ENCODE measurements around the gene FAM131B. TPM values are rescaled to one million over a fixed set of nuclear protein-coding genes. Genes with fewer than 3 reads are reported as not detected.
A peak's percentile ranks its signal among the peaks of the same experiment; 100 is the strongest.

FAM131B gene
- total and polyA plus RNA-seq, 9 of the 15 experiments (the other 6 are each of a cell fraction or from before 2014, with no cell fraction given) = 0.03 to 0.04 TPM; not detected in 7

GRCh38 chr7:143380260-143380645 is 17.7 kb upstream of the FAM131B start:
- Histone ChIP-seq H3K4me2 (ENCODE audit: insufficient read depth, low read length) (peak overlapping the region; percentile 83), H3K79me2 (ENCODE audit: control insufficient read depth, insufficient read depth, low read length) (peaks cover 12% of the 10 kb centered on the region), H3K27me3 (ENCODE audit: control insufficient read depth in 2 of 2, insufficient read depth in 2 of 2, low read length in 2 of 2) (peaks cover 0 to 7% of the 10 kb centered on the region in 2 experiments; a peak in 1 of 5 replicates), H4K20me1 (replicated peaks; ENCODE audit: control insufficient read depth, insufficient read depth, low read length) (peaks cover 6% of the 10 kb centered on the region; the same call in 1 of the 2 replicates), H2AFZ (ENCODE audit: low read depth, low read length) (peak overlapping the region; percentile 90), H3K36me3 (ENCODE audit: control insufficient read depth, insufficient read depth, low read length) (peaks cover 26% of the 10 kb centered on the region; the same call in 2 of the 3 replicates), H3K27ac (ENCODE audit: extremely low read depth, low read depth, low read length) (peak overlapping the region; percentile 94), H3K9ac (ENCODE audit: insufficient read depth in 1 of 2, low read depth in 2 of 2, low read length in 2 of 2) (peak overlapping the region; percentile 92 to 94), H3K9me3 (replicated peaks; ENCODE audit: control insufficient read depth, insufficient read depth, low read depth, low read length) (no peaks in the 10 kb centered on the region), H3K4me3 (peak overlapping the region; percentile 72), H3K4me1 (replicated peaks in 1 of 2; ENCODE audit: control insufficient read depth in 2 of 2, insufficient read depth in 2 of 2, low read length in 2 of 2) (peaks cover 21 to 31% of the 10 kb centered on the region in 2 experiments; a peak in 4 of 5 replicates), H3K9me1 (ENCODE audit: control insufficient read depth, insufficient read depth, low read length) (peaks cover 11% of the 10 kb centered on the region)
- DNase-seq (ENCODE audit: extremely low read depth in 1 of 4, low spot score in 3 of 4) (peak; percentile 81 to 94 (median 88)), ATAC-seq (peak; percentile 80), FAIRE-seq (peak; percentile 82)
- CTCF ChIA-PET (ENCODE audit: low intra/inter-chr PET ratio) = interaction anchor here (0.6 to 1.5 kb wide), 2 partner anchors 36 to 136 kb away, joined by 4 read pairs; no protein-coding TSS in a partner anchor
- WGBS (ENCODE audit: insufficient coverage, low coverage, missing lambda C conversion rate) = under 1% methylated on average over 34 of the region's 35 CpGs
- in situ Hi-C loops (cut with MboI) (no loop called here), intact Hi-C loops (cut with micrococcal nuclease) (loop anchor here (1.0 to 5.0 kb wide), 2 partner anchors 33 to 36 kb away; no protein-coding TSS in a partner anchor)
- no TSS peak for BruUV-seq (replicated peaks)
- POLR2A ChIA-PET = interaction anchor here (0.6 to 4.0 kb wide), 13 partner anchors 10 to 125 kb away, joined by 3 to 29 read pairs (median 5); no protein-coding TSS in a partner anchor
- TF ChIP-seq BCLAF1 (IDR thresholded peaks at IDR 0.05; ENCODE audit: borderline replicate concordance in 1 of 2, control insufficient read depth in 1 of 2, low read depth in 2 of 2, low read length in 1 of 2) (peak in 1 of 2 experiments; percentile 81; a peak in 1 of 4 replicates), PATZ1 (CRISPR knock-in tag; IDR thresholded peaks at IDR 0.05; ENCODE audit: borderline replicate concordance) (no peak), RAD21 (CRISPR knock-in tag; conservative IDR thresholded peaks at IDR 0.05 in 1 of 2, IDR thresholded peaks at IDR 0.05 in 1 of 2) (peak; percentile 47 to 49), ZBTB5 (IDR thresholded peaks at IDR 0.05) (peak; percentile 93), ZSCAN29 (IDR thresholded peaks at IDR 0.05) (0 out of 2 replicates have a peak, but pooled peaks have one; percentile 7), BRD9 (IDR thresholded peaks at IDR 0.05; ENCODE audit: low read depth, partially characterized antibody) (peak; percentile 83), HDAC2 (IDR thresholded peaks at IDR 0.05) (peak; percentile 49; the same call in 1 of the 2 replicates), MYBL2 (IDR thresholded peaks at IDR 0.05; ENCODE audit: low read depth) (no peak), MYBL2 (CRISPR knock-in tag; IDR thresholded peaks at IDR 0.05; ENCODE audit: borderline replicate concordance) (no peak), ATF7 (IDR thresholded peaks at IDR 0.05) (0 out of 2 replicates have a peak, but pooled peaks have one; percentile 39), PURB (CRISPR knock-in tag; IDR thresholded peaks at IDR 0.05; ENCODE audit: low read depth) (no peak), SMARCE1 (IDR thresholded peaks at IDR 0.05) (0 out of 2 replicates have a peak, but pooled peaks have one; percentile 11), CTBP1 (IDR thresholded peaks at IDR 0.05; ENCODE audit: borderline replicate concordance) (0 out of 2 replicates have a peak, but pooled peaks have one; percentile 19), TEAD1 (CRISPR knock-in tag; IDR thresholded peaks at IDR 0.05) (peak in 1 of 2 experiments; percentile 66; a peak in 1 of 4 replicates)
